GM12891 (cell line): Measurements from ENCODE around the gene CITED1.

Experiments
- DNase-seq: peaks from one replicate; pipeline ENCODE4 v3.0.0; 2011; ENCODE audit warnings: low spot score; ENCODE audit not compliant: insufficient read length
- FAIRE-seq: peaks from 2 replicates; lab custom pipeline; 2011; peaks lifted over from hg19 to GRCh38; lab: Jason Lieb, UNC
- PAX5 ChIP-seq: IDR thresholded peaks from 2 replicates; pipeline ENCODE4 v1.6.1; 2011; ENCODE audit warnings: low read length, moderate library complexity, mild to moderate bottlenecking; ENCODE audit not compliant: insufficient read depth, severe bottlenecking
- POLR2A ChIP-seq: IDR thresholded peaks from 2 replicates; pipeline ENCODE4 v1.6.1; 2011; ENCODE audit warnings: low read depth, low read length, control low read depth
- POLR2AphosphoS5 ChIP-seq: IDR thresholded peaks from 2 replicates; pipeline ENCODE4 v1.6.1; 2011; ENCODE audit warnings: low read depth, low read length, control low read depth
- POU2F2 ChIP-seq: IDR thresholded peaks from 2 replicates; pipeline ENCODE4 v1.6.1; 2011; ENCODE audit warnings: low read depth, mild to moderate bottlenecking, control low read depth, low read length, moderate library complexity
- SPI1 ChIP-seq: IDR thresholded peaks from 2 replicates; pipeline ENCODE4 v1.6.1; 2011; ENCODE audit warnings: low read depth, low read length, control low read depth
- TAF1 ChIP-seq: IDR thresholded peaks from 2 replicates; pipeline ENCODE4 v1.6.1; 2011; ENCODE audit warnings: low read depth, low read length, control low read depth

The CITED1 gene

GRCh38 chrX:72255864-72256263, 49.9 kb downstream of the CITED1 start:
- FAIRE-seq (no peak), DNase-seq (no peak)
- TF ChIP-seq SPI1 (no peak), PAX5 (no peak), POLR2AphosphoS5 (no peak), POLR2A (no peak), POU2F2 (no peak), TAF1 (no peak)

- FAIRE-seq (no peak), DNase-seq (no peak)
- TF ChIP-seq POLR2AphosphoS5 (no peak), POLR2A (no peak), TAF1 (no peak), SPI1 (no peak), PAX5 (no peak), POU2F2 (no peak)
Measured at GRCh38 chrX:72255445-72255844, 50.3 kb downstream of the CITED1 start.

DNA sequence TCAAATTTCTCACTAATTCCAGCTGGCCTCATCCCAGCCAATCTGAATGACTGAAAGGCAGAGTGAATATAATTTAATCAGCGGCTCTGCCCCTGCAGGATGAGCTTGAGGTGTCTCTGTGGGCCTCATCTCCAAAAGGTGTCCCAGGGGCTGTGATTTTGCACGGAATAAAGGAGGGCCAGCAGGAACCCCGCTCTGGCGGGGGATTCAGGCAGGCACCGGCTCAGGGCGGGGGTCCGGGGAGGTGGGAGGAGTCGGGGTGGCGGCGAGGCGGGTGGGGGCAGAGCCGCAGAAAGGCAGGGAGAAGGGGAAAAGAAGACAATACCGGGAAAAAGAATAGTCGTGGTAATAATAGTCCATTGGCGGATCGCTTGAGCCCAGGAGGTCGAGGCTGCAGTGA, 50.9 kb downstream of the CITED1 start:
- FAIRE-seq (no peak), DNase-seq (no peak)
- TF ChIP-seq SPI1 = no peak

- TF ChIP-seq TAF1 (no peak), SPI1 (no peak), POLR2AphosphoS5 (no peak), POLR2A (no peak), PAX5 (no peak), POU2F2 (no peak)
- no peak for DNase-seq
- FAIRE-seq = no peak
Measured at GRCh38 chrX:72253686-72254085, 52.0 kb downstream of the CITED1 start.
